ENCODE measurements around the gene KLK10.

KLK10 gene

GRCh38 chr19:51023946-51024345 lies 4.4 kb upstream of the KLK10 start:
- Mint-ChIP-seq H3K27ac (ENCODE audit: low read depth) (no peak overlapping the region), H3K27me3 (peaks cover 73% of the 10 kb centered on the region), H3K9me3 (no peaks in the 10 kb centered on the region), H3K4me3 (no peak overlapping the region), H3K4me1 (peaks cover 6% of the 10 kb centered on the region), H3K36me3 (ENCODE audit: insufficient read depth) (no peaks in the 10 kb centered on the region)
- DNase-seq (ENCODE audit: low spot score in 2 of 2): no peak
- no peak for ATAC-seq (replicated peaks; ENCODE audit: extremely low read depth, poor library complexity, severe bottlenecking)

GRCh38 chr19:51022526-51022925 lies 3.0 kb upstream of the KLK10 start:
- peaks cover 18% of the 10 kb centered on the region for H3K4me1 Mint-ChIP-seq
- ATAC-seq (replicated peaks; ENCODE audit: extremely low read depth, poor library complexity, severe bottlenecking) (no peak), DNase-seq (ENCODE audit: low spot score in 2 of 2) (no peak)
- H3K27me3 Mint-ChIP-seq: peaks cover 82% of the 10 kb centered on the region
- no peak overlapping the region for H3K4me3 Mint-ChIP-seq
- H3K36me3 Mint-ChIP-seq (ENCODE audit: insufficient read depth): no peaks in the 10 kb centered on the region
- no peaks in the 10 kb centered on the region for H3K9me3 Mint-ChIP-seq
- no peak overlapping the region for H3K27ac Mint-ChIP-seq (ENCODE audit: low read depth)

- H3K9me3 Mint-ChIP-seq: no peaks in the 10 kb centered on the region
- peaks cover 82% of the 10 kb centered on the region for H3K27me3 Mint-ChIP-seq
- no peaks in the 10 kb centered on the region for H3K36me3 Mint-ChIP-seq (ENCODE audit: insufficient read depth)
- H3K4me3 Mint-ChIP-seq: no peak overlapping the region
- H3K27ac Mint-ChIP-seq (ENCODE audit: low read depth): no peak overlapping the region
- DNase-seq (ENCODE audit: low spot score in 2 of 2) (no peak), ATAC-seq (replicated peaks; ENCODE audit: extremely low read depth, poor library complexity, severe bottlenecking) (no peak)
- peaks cover 27% of the 10 kb centered on the region for H3K4me1 Mint-ChIP-seq
Observed at GRCh38 chr19:51020988-51021651, 1.6 kb upstream of the KLK10 start.

GRCh38 chr19:51018745-51019543 lies 565 bp downstream of the KLK10 start:
- DNase-seq (ENCODE audit: low spot score in 2 of 2): no peak
- H3K9me3 Mint-ChIP-seq: no peaks in the 10 kb centered on the region
- H3K4me1 Mint-ChIP-seq: peaks cover 27% of the 10 kb centered on the region
- no peak overlapping the region for H3K27ac Mint-ChIP-seq (ENCODE audit: low read depth)
- H3K36me3 Mint-ChIP-seq (ENCODE audit: insufficient read depth): no peaks in the 10 kb centered on the region
- H3K4me3 Mint-ChIP-seq: peak overlapping the region; percentile 73
- no peak for ATAC-seq (replicated peaks; ENCODE audit: extremely low read depth, poor library complexity, severe bottlenecking)
- H3K27me3 Mint-ChIP-seq: peaks cover 82% of the 10 kb centered on the region

GRCh38 chr19:51016798-51017683 lies 2.5 kb downstream of the KLK10 start:
- ATAC-seq (replicated peaks; ENCODE audit: extremely low read depth, poor library complexity, severe bottlenecking) (no peak), DNase-seq (ENCODE audit: low spot score in 2 of 2) (no peak)
- Mint-ChIP-seq H3K27me3 (peaks cover 81% of the 10 kb centered on the region), H3K4me1 (peaks cover 27% of the 10 kb centered on the region), H3K27ac (ENCODE audit: low read depth) (no peak overlapping the region), H3K9me3 (no peaks in the 10 kb centered on the region), H3K36me3 (ENCODE audit: insufficient read depth) (no peaks in the 10 kb centered on the region), H3K4me3 (peak overlapping the region; percentile 65)

GRCh38 chr19:51015691-51016267 lies 3.7 kb downstream of the KLK10 start:
- DNase-seq (ENCODE audit: low spot score in 2 of 2) (no peak), ATAC-seq (replicated peaks; ENCODE audit: extremely low read depth, poor library complexity, severe bottlenecking) (no peak)
- Mint-ChIP-seq H3K4me3 (peak overlapping the region; percentile 25), H3K9me3 (no peaks in the 10 kb centered on the region), H3K27ac (ENCODE audit: low read depth) (no peak overlapping the region), H3K36me3 (ENCODE audit: insufficient read depth) (no peaks in the 10 kb centered on the region), H3K27me3 (peaks cover 86% of the 10 kb centered on the region), H3K4me1 (peaks cover 27% of the 10 kb centered on the region)

- Mint-ChIP-seq H3K9me3 (no peaks in the 10 kb centered on the region), H3K27me3 (peaks cover 90% of the 10 kb centered on the region), H3K4me3 (no peak overlapping the region), H3K4me1 (peaks cover 21% of the 10 kb centered on the region), H3K36me3 (ENCODE audit: insufficient read depth) (no peaks in the 10 kb centered on the region), H3K27ac (ENCODE audit: low read depth) (no peak overlapping the region)
- DNase-seq (ENCODE audit: low spot score in 2 of 2) (no peak), ATAC-seq (replicated peaks; ENCODE audit: extremely low read depth, poor library complexity, severe bottlenecking) (no peak)
Observed at GRCh38 chr19:51014242-51014641, 5.3 kb downstream of the KLK10 start.

- no peak overlapping the region for H3K27ac Mint-ChIP-seq (ENCODE audit: low read depth)
- no peak overlapping the region for H3K4me3 Mint-ChIP-seq
- H3K9me3 Mint-ChIP-seq: no peaks in the 10 kb centered on the region
- H3K27me3 Mint-ChIP-seq: peaks cover 83% of the 10 kb centered on the region
- H3K4me1 Mint-ChIP-seq: peaks cover 10% of the 10 kb centered on the region
- no peak for ATAC-seq (replicated peaks; ENCODE audit: extremely low read depth, poor library complexity, severe bottlenecking)
- H3K36me3 Mint-ChIP-seq (ENCODE audit: insufficient read depth): no peaks in the 10 kb centered on the region
- no peak for DNase-seq (ENCODE audit: low spot score in 2 of 2)
Observed at GRCh38 chr19:51012661-51013190, 6.8 kb downstream of the KLK10 start.

GRCh38 chr19:51010066-51010795 lies 9.3 kb downstream of the KLK10 start:
- Mint-ChIP-seq H3K9me3 (no peaks in the 10 kb centered on the region), H3K27ac (ENCODE audit: low read depth) (no peak overlapping the region), H3K36me3 (ENCODE audit: insufficient read depth) (no peaks in the 10 kb centered on the region), H3K27me3 (peaks cover 73% of the 10 kb centered on the region), H3K4me3 (no peak overlapping the region), H3K4me1 (no peaks in the 10 kb centered on the region)
- DNase-seq (ENCODE audit: low spot score in 2 of 2): no peak
- ATAC-seq (replicated peaks; ENCODE audit: extremely low read depth, poor library complexity, severe bottlenecking): no peak

- H3K4me3 Mint-ChIP-seq: no peak overlapping the region
- H3K9me3 Mint-ChIP-seq: no peaks in the 10 kb centered on the region
- H3K36me3 Mint-ChIP-seq (ENCODE audit: insufficient read depth): no peaks in the 10 kb centered on the region
- H3K27me3 Mint-ChIP-seq: peaks cover 66% of the 10 kb centered on the region
- no peak overlapping the region for H3K27ac Mint-ChIP-seq (ENCODE audit: low read depth)
- no peak for ATAC-seq (replicated peaks; ENCODE audit: extremely low read depth, poor library complexity, severe bottlenecking)
- no peaks in the 10 kb centered on the region for H3K4me1 Mint-ChIP-seq
- no peak for DNase-seq (ENCODE audit: low spot score in 2 of 2)
Observed at GRCh38 chr19:51009061-51009891, 10.2 kb downstream of the KLK10 start.

- no peaks in the 10 kb centered on the region for H3K9me3 Mint-ChIP-seq
- peaks cover 66% of the 10 kb centered on the region for H3K27me3 Mint-ChIP-seq
- ATAC-seq (replicated peaks; ENCODE audit: extremely low read depth, poor library complexity, severe bottlenecking) (no peak), DNase-seq (ENCODE audit: low spot score in 2 of 2) (no peak)
- no peaks in the 10 kb centered on the region for H3K36me3 Mint-ChIP-seq (ENCODE audit: insufficient read depth)
- H3K27ac Mint-ChIP-seq (ENCODE audit: low read depth): no peak overlapping the region
- no peaks in the 10 kb centered on the region for H3K4me1 Mint-ChIP-seq
- no peak overlapping the region for H3K4me3 Mint-ChIP-seq
Observed at GRCh38 chr19:51007488-51007887, 12.0 kb downstream of the KLK10 start.

All from central memory CD8-positive, alpha-beta T cell (primary cell).